GM19023 (cell line): ENCODE results near the gene CRELD1.
"Not testable (repeated sequence)": the region's sequence is repeated elsewhere in the genome, so short reads cannot be mapped to it uniquely, and the experiment has no call there.

Experiments used
- ATAC-seq: cut with Tn5 transposase; IDR thresholded peaks from one replicate; pipeline ENCODE4 v1.9.1; 2021; ENCODE audit warnings: mild to moderate bottlenecking, moderate library complexity; ENCODE audit not compliant: unreplicated experiment

The CRELD1 gene

GRCh38 chr3:9934235-9934621 is 594 bp downstream of the CRELD1 start:
- no peak for ATAC-seq

DNA sequence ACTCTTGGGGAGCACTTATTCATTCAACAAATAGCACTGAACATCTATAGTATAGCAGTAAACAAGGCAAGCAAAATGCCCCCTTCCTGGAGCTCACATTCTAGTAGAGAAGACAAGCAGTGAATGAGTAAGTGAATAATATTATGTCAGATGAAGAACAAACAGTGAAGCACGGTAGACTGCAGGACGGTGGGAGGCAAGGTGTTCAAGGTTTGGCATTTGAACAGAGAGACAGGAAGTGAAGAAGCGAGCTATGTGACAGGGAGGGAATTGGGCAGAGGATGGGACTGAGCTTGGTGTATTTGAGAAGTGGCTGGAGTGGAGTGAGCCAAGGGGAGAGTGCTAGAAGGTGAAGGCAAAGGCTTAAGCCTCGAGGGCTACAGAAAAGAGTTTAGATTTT is 1.4 kb downstream of the CRELD1 start:
- no peak for ATAC-seq

- ATAC-seq = no peak
Measured at GRCh38 chr3:9935966-9936510, 2.4 kb downstream of the CRELD1 start.

DNA sequence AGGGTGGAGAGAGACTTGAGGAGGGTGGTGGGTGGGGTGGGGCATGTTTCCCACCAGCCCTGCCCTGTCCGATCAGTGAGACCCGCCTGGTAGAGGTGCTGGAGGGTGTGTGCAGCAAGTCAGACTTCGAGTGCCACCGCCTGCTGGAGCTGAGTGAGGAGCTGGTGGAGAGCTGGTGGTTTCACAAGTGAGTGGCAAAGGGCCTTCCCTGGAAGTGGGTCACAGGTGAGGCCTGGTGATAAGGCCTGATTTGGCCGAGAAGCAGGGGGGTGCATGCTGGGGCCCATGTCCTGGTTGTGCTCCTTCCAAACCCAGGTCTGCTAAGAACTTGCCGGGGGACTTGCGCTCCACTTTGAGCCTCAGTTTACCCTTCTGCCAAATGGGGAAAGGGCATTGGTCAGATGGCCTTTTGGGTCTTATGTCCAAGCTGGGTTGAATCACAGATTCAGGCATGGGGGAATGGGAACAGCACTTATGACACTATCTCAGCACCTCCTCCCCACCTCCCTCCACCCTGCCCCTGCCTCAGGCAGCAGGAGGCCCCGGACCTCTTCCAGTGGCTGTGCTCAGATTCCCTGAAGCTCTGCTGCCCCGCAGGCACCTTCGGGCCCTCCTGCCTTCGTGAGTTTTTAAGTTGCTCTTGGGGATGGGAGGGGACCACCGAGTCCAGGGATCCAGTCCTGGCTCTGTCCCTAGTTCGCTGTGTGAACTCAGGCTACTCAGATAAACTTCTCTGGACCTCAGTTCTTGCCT is 4.0 kb downstream of the CRELD1 start:
- no peak for ATAC-seq

- ATAC-seq = no peak
Measured at GRCh38 chr3:9938966-9939365, 5.3 kb downstream of the CRELD1 start.

DNA sequence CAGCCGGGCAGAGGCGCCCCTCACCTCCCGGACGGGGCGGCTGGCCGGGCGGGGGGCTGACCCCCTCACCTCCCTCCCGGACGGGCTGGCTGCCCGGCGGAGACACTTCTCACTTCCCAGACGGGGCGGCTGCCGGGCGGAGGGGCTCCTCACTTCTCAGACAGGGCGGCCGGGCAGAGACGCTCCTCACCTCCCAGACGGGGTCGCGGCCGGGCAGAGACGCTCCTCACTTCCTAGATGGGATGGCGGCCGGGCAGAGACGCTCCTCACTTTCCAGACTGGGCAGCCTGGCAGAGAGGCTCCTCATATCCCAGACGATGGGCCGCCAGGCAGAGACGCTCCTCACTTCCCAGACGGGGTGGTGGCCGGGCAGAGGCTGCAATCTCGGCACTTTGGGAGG is 6.3 kb downstream of the CRELD1 start:
- not testable (repeated sequence) for ATAC-seq

GRCh38 chr3:9940746-9941145 is 7.1 kb downstream of the CRELD1 start:
- ATAC-seq = no peak

DNA sequence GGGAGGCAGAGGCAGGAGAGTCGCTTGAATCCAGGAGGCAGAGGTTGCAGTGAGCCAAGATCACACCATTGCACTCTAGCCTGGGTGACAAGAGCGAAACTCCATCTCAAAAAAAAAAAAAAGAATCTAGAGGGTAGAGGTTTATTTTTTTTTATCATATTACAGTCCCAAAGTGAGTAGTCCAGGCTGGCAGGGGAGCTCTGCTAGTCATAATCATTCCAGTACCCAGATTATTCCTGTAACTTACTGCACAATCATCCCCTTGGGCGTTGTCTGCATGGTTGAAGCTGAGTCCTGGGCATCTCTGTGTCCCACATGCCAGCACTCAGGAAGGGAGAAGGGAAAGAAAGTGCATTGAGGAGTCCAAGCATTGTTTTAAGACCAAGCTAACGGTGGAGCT is 8.5 kb downstream of the CRELD1 start:
- ATAC-seq = no peak

DNA sequence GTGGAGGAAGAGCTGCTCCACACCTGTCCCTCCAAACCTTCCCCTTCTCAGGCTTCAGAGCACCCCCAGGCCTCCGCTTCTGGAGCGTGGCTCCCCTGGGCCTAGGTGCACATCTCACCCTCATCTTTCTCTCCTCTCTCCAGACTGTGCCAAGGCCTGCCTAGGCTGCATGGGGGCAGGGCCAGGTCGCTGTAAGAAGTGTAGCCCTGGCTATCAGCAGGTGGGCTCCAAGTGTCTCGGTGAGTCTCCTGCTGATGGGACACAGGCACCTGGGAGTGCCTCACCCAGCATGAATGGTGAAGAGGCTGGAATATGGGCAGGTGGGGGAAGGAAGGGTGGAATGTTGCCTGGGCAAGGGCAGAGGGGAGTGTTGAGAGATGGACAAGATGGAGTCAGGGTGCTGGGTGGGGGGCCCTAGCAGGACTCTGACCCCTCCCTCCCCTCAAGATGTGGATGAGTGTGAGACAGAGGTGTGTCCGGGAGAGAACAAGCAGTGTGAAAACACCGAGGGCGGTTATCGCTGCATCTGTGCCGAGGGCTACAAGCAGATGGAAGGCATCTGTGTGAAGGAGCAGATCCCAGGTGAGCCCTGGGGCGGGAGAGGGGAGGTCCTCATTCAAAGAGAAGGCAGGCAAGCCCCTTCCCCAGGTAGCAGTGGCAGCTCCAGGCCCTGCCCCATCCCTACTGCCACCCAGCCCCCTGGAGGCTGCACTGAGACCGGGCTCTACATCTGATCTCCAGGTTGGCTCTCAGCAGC is 9.5 kb downstream of the CRELD1 start:
- ATAC-seq = no peak

- no peak for ATAC-seq
Measured at GRCh38 chr3:9944271-9944670, 10.6 kb downstream of the CRELD1 start.

- no peak for ATAC-seq
Measured at GRCh38 chr3:9945358-9945757, 11.7 kb downstream of the CRELD1 start.

- ATAC-seq = peak; percentile 36
Measured at GRCh38 chr3:9946112-9947024, 12.7 kb downstream of the CRELD1 start.

DNA sequence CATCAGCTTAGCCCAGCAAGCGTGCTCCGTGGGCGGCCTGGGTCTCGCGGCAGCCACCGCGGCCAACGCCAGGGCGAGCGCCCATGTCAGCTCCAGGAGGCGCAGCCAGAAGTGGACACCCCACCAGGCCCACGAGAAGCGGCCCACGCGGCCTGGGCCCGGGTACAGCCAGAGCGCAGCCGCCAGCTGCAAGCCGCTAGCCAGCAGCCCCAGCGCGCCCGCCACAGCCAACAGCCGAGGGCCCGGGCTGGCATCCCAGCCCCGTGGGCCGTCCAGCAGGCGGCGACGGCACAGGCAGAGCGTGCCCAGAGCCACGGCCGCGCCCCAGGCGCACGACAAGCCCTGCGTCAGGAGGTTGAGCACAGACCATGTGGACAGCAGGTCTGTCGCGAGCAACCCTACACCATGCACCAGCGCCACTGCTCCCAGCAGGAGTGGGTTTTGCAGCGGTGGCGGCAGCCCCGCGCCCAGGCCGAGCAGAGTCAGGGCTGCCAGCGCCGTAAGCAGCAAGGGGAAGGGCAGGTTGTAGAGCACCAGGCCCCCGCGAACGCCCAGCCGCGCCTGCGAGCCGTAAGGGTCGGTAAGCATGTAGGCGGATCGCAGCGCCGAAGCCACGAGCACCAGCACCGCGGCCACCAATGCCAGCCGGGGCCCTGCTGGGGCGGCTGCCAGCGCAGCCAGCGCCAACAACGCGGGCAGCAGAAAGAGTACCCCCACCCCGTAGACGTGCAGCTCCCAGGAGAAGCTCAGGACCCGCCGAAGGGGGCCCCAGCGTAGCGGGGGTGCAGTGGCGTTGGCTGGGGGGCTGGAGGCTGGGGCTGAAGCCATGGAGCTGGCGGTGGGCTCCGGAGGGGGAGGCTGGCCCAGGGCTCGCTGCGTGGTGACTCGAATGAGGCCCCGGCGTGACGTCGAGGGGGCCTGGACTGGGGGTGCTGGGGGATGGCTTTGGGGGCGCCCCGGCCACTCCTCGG is 13.7 kb downstream of the CRELD1 start:
- ATAC-seq = no peak

GRCh38 chr3:9948586-9948985 is 15.0 kb downstream of the CRELD1 start:
- no peak for ATAC-seq

DNA sequence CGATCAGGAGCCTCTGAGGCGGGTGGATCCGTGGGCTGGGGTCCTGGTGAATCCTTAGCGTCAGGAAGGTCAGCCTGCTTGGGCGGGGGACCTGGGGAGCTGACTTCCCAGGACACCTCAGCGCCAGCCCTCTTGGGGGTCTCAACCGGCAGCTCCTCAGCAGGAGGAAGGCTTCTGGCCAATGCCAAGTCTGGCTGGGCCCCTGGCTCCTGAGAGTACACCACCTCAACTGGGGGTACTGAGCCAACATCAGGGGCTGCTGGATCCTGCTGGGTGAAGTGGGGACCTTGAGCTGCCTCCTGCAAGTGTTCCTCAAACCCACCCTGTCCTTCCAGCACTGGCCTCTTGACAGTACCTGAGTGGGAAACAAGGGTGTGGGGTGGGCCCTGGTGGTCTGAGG is 15.5 kb downstream of the CRELD1 start:
- no peak for ATAC-seq

GRCh38 chr3:9949626-9950025 is 16.0 kb downstream of the CRELD1 start:
- no peak for ATAC-seq

DNA sequence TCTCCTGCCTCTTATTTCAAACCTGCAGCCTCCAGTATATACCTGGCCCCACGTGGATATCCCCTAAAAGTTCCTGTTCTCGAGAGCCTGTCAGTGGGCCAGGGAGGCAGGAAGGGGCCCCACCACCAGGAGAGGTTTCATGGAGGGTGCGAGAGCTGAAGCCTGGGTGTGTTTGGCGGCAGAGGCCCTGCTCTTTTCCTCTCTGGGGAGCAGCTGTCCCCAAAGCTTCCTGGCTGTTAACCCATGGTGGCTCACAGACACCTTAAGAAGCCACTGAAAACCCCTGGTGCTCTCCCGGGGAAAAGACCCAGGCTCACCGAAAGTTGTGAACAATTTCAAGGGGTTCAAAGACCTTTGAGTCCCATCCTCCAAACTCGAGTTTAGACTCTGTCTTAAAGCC is 17.5 kb downstream of the CRELD1 start:
- peak; percentile 32 for ATAC-seq

- ATAC-seq = peak; percentile 20
Measured at GRCh38 chr3:9951598-9951961, 17.9 kb downstream of the CRELD1 start.

DNA sequence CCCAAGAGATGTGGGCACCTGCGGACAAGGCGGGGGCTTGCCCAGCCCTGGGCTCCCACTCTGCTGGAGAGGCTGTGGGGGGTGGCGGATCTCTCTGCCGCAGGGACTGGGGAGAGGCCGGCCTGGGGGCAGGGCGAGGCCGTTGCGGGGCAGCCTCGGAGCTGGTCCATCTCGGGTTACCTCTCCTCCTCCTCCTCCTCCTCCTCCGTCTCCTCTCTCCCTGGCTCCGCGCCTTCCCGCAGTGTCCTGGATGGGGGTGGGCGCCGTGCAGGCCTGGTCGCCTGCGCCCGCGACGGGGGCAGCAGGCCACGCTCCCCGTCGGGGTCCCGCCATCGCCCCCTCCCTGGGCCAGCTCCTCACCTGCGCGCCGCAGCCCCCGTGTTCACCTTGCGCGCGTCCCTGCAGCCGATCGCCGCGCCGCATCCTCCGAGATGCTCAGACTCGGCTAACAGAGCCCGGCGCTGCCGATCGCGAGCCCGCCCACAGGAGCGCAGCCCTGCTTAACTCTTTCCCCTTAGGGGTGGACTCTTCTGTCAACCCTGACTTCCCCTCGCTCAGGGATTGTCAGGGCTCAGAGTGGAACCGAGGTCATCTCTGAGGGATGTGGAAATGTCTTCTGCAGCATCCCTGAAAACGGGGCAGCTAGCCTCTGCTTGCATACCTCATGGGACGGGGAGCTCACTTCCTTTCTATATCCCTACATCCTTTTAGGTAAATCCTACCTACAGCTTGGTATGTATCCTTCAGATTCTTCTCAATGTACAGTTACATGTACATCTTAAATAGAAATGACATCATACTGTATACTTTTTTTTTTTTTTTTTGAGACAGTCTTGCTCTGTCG is 18.6 kb downstream of the CRELD1 start, which contains the start of gene PRRT3:
Gene PRRT3 (minus strand): TSS at position 447 of the 844 bp plus-strand sequence. CDS start 2,293 bp downstream, outside the sequence.
- peak; percentile 77 for ATAC-seq
